Hepatocyte (in vitro differentiated cells): Measurements from ENCODE around the gene ARHGAP5. TPM values are rescaled to one million over a fixed set of nuclear protein-coding genes. Genes with fewer than 3 reads are reported as not detected.
"Not testable (repeated sequence)": the region's sequence is repeated elsewhere in the genome, so short reads cannot be mapped to it uniquely, and the experiment has no call there.

ENCODE experiments used
- DNase-seq: peaks from one replicate; pipeline ENCODE4 v3.0.0-alpha.2; 2016; ENCODE audit warnings: low spot score
- H2AFZ ChIP-seq: fragments of 200-600 bp; sonication (generic); 2 replicates; pipeline ENCODE4 v1.6.0; 2016; ENCODE audit warnings: antibody characterized with exemption, mild to moderate bottlenecking
- H3K27ac ChIP-seq: fragments of 200-600 bp; sonication (generic); 2 replicates; pipeline ENCODE4 v1.5.1; 2016; ENCODE audit warnings: mild to moderate bottlenecking
- H3K27me3 ChIP-seq: fragments of 200-600 bp; sonication (generic); 2 replicates; pipeline ENCODE4 v1.6.1; 2016
- H3K36me3 ChIP-seq: fragments of 200-600 bp; sonication (generic); replicated peaks from 2 replicates; pipeline ENCODE4 v1.5.1; 2016; ENCODE audit warnings: low read depth; ENCODE audit not compliant: insufficient read depth
- H3K4me1 ChIP-seq: fragments of 200-600 bp; sonication (generic); 2 replicates; pipeline ENCODE4 v1.5.1; 2016; ENCODE audit warnings: mild to moderate bottlenecking, moderate library complexity; ENCODE audit not compliant: insufficient read depth
- H3K4me2 ChIP-seq: fragments of 200-600 bp; sonication (generic); 2 replicates; pipeline ENCODE4 v1.6.0; 2016
- H3K4me3 ChIP-seq: fragments of 200-600 bp; sonication (generic); 2 replicates; pipeline ENCODE4 v1.5.1; 2016; ENCODE audit warnings: mild to moderate bottlenecking
- H3K79me2 ChIP-seq: fragments of 200-600 bp; sonication (generic); 2 replicates; pipeline ENCODE4 v1.6.0; 2017; ENCODE audit warnings: mild to moderate bottlenecking
- H3K9me2 ChIP-seq: fragments of 200-600 bp; sonication (generic); replicated peaks from 2 replicates; pipeline ENCODE4 v1.6.0; 2017; ENCODE audit warnings: mild to moderate bottlenecking; ENCODE audit not compliant: insufficient read depth
- H3K9me3 ChIP-seq: fragments of 200-600 bp; sonication (generic); 2 replicates; pipeline ENCODE4 v1.5.1; 2016; ENCODE audit warnings: low read depth, mild to moderate bottlenecking
- H4K20me1 ChIP-seq: fragments of 200-600 bp; sonication (generic); 2 replicates; pipeline ENCODE4 v1.6.0; 2016; ENCODE audit warnings: mild to moderate bottlenecking; ENCODE audit not compliant: insufficient read depth, poor library complexity, severe bottlenecking
- CTCF ChIP-seq: fragments of 200-600 bp; sonication (generic); IDR thresholded peaks from 2 replicates; pipeline ENCODE4 v1.5.1; 2016; ENCODE audit warnings: antibody characterized with exemption, mild to moderate bottlenecking; ENCODE audit not compliant: poor library complexity
- EZH2 ChIP-seq: fragments of 200-600 bp; sonication (generic); IDR thresholded peaks from 2 replicates; pipeline ENCODE4 v1.6.1; 2016; ENCODE audit warnings: antibody characterized with exemption, mild to moderate bottlenecking, borderline replicate concordance
- EZH2phosphoT487 ChIP-seq: fragments of 200-600 bp; sonication (generic); IDR thresholded peaks from one replicate; pipeline ENCODE4 v1.6.1; 2018; ENCODE audit warnings: antibody characterized with exemption, mild to moderate bottlenecking, low read depth, moderate library complexity; ENCODE audit not compliant: unreplicated experiment, severe bottlenecking
- WGBS: methylation state at CpG from one replicate; pipeline ENCODE4 v1.1.6; 2016; ENCODE audit warnings: low lambda C conversion rate; ENCODE audit errors: missing lambda C conversion rate; 5-methylcytosine and 5-hydroxymethylcytosine counted together
- polyA plus RNA-seq: library from polyadenylated mRNA; unstranded; fragments of >200 nt; fragmentation: Nextera tagmentation; extraction: Ambion mirVana; gene quantifications from 2 replicates; pipeline ENCODE4 v1.2.1, GENCODE V29; 2016
- total RNA-seq: library from RNA; depleted of rRNA; stranded (reverse); fragments of >200 nt; gene quantifications from 2 replicates; pipeline ENCODE4 v1.2.3, GENCODE V29; 2014

ARHGAP5 gene
- total and polyA plus RNA-seq, 2 experiments from 2014 or later: 16.5 to 144 TPM

GRCh38 chr14:32110548-32110896, 33.4 kb downstream of the ARHGAP5 start:
- no peak overlapping the region for H3K4me2 ChIP-seq
- H3K4me3 ChIP-seq: no peak overlapping the region
- no peak for TF ChIP-seq CTCF
- TF ChIP-seq EZH2phosphoT487: no peak
- TF ChIP-seq EZH2: no peak
- H3K27me3 ChIP-seq: no peaks in the 10 kb centered on the region
- no peak overlapping the region for H2AFZ ChIP-seq
- H4K20me1 ChIP-seq: peaks cover 40% of the 10 kb centered on the region
- H3K4me1 ChIP-seq: no peaks in the 10 kb centered on the region
- DNase-seq: no peak
- no peak overlapping the region for H3K27ac ChIP-seq
- no peaks in the 10 kb centered on the region for H3K9me2 ChIP-seq
- peaks cover 97% of the 10 kb centered on the region for H3K79me2 ChIP-seq
- no peaks in the 10 kb centered on the region for H3K36me3 ChIP-seq
- 100% methylated on average over 2 of the region's 2 CpGs for WGBS
- H3K9me3 ChIP-seq: no peaks in the 10 kb centered on the region

- H3K27me3 ChIP-seq: no peaks in the 10 kb centered on the region
- no peak for DNase-seq
- H3K9me2 ChIP-seq: no peaks in the 10 kb centered on the region
- H3K4me1 ChIP-seq: no peaks in the 10 kb centered on the region
- peaks cover 95% of the 10 kb centered on the region for H3K79me2 ChIP-seq
- peaks cover 6% of the 10 kb centered on the region for H3K36me3 ChIP-seq
- no peak for TF ChIP-seq EZH2
- TF ChIP-seq CTCF: no peak
- no peak for TF ChIP-seq EZH2phosphoT487
- H4K20me1 ChIP-seq: peaks cover 18% of the 10 kb centered on the region
- no peak overlapping the region for H3K27ac ChIP-seq
- no peak overlapping the region for H3K4me3 ChIP-seq
- H3K4me2 ChIP-seq: no peak overlapping the region
- H3K9me3 ChIP-seq: peaks cover 5% of the 10 kb centered on the region
- H2AFZ ChIP-seq: no peak overlapping the region
Observed at GRCh38 chr14:32121536-32121935, 44.4 kb downstream of the ARHGAP5 start.

GRCh38 chr14:32121948-32122347, 44.8 kb downstream of the ARHGAP5 start:
- Histone ChIP-seq H2AFZ (no peak overlapping the region), H3K36me3 (peaks cover 6% of the 10 kb centered on the region), H3K79me2 (peaks cover 95% of the 10 kb centered on the region), H4K20me1 (peaks cover 16% of the 10 kb centered on the region), H3K4me2 (no peak overlapping the region), H3K4me1 (no peaks in the 10 kb centered on the region), H3K27me3 (no peaks in the 10 kb centered on the region), H3K27ac (no peak overlapping the region), H3K9me2 (no peaks in the 10 kb centered on the region), H3K9me3 (peaks cover 5% of the 10 kb centered on the region), H3K4me3 (no peak overlapping the region)
- DNase-seq: no peak
- TF ChIP-seq EZH2phosphoT487: no peak
- TF ChIP-seq EZH2: no peak
- no peak for TF ChIP-seq CTCF
- WGBS: 94% methylated on average over 1 of the region's 1 CpG

GRCh38 chr14:32126899-32127730, 50.0 kb downstream of the ARHGAP5 start:
- H3K9me2 ChIP-seq, DNase-seq, H3K27ac ChIP-seq, H3K9me3 ChIP-seq, H3K4me3 ChIP-seq, H3K36me3 ChIP-seq, H3K27me3 ChIP-seq, H2AFZ ChIP-seq, H3K4me2 ChIP-seq, H3K4me1 ChIP-seq: not testable (repeated sequence)
- Histone ChIP-seq H3K79me2 (peaks cover 92% of the 10 kb centered on the region), H4K20me1 (peaks cover 16% of the 10 kb centered on the region)
- WGBS: 88% methylated on average over 5 of the region's 13 CpGs

GRCh38 chr14:32127731-32128654, 50.9 kb downstream of the ARHGAP5 start:
- H3K4me3 ChIP-seq, H3K27me3 ChIP-seq, H3K36me3 ChIP-seq, H3K9me2 ChIP-seq, H3K27ac ChIP-seq, H3K4me2 ChIP-seq, H3K9me3 ChIP-seq, H2AFZ ChIP-seq, DNase-seq, H3K4me1 ChIP-seq: not testable (repeated sequence)
- Histone ChIP-seq H4K20me1 (peaks cover 12% of the 10 kb centered on the region), H3K79me2 (peaks cover 87% of the 10 kb centered on the region)
- WGBS: 98% methylated on average over 44 of the region's 57 CpGs
